ENCODE measurements around the gene PSTPIP1.

PSTPIP1 gene

GRCh38 chr15:76967067-76967466, 27.9 kb upstream of the PSTPIP1 start:
- Mint-ChIP-seq H3K4me1 (peaks cover 22% of the 10 kb centered on the region), H3K4me3 (no peak overlapping the region), H3K27me3 (ENCODE audit: low read depth) (peaks cover 27% of the 10 kb centered on the region), H3K27ac (no peak overlapping the region), H3K36me3 (ENCODE audit: low read depth) (no peaks in the 10 kb centered on the region), H3K9me3 (no peaks in the 10 kb centered on the region)
- no peak for TF ChIP-seq CTCF (IDR thresholded peaks at IDR 0.05; ENCODE audit: unreplicated experiment in 3 of 3)

- Mint-ChIP-seq H3K36me3 (ENCODE audit: low read depth) (no peaks in the 10 kb centered on the region), H3K27ac (no peak overlapping the region), H3K9me3 (no peaks in the 10 kb centered on the region), H3K27me3 (ENCODE audit: low read depth) (peaks cover 27% of the 10 kb centered on the region), H3K4me1 (peaks cover 17% of the 10 kb centered on the region), H3K4me3 (no peak overlapping the region)
- no peak for TF ChIP-seq CTCF (IDR thresholded peaks at IDR 0.05; ENCODE audit: unreplicated experiment in 3 of 3)
These were observed 26.6 kb upstream of the PSTPIP1 start for GRCh38 chr15:76968306-76968705.

- Mint-ChIP-seq H3K27me3 (ENCODE audit: low read depth) (peaks cover 16% of the 10 kb centered on the region), H3K4me3 (no peak overlapping the region), H3K27ac (no peak overlapping the region), H3K9me3 (peaks cover 6% of the 10 kb centered on the region), H3K36me3 (ENCODE audit: low read depth) (no peaks in the 10 kb centered on the region), H3K4me1 (peaks cover 4% of the 10 kb centered on the region)
- TF ChIP-seq CTCF (IDR thresholded peaks at IDR 0.05; ENCODE audit: unreplicated experiment in 3 of 3) = no peak
These were observed 22.3 kb upstream of the PSTPIP1 start for GRCh38 chr15:76972389-76973361.

GRCh38 chr15:76973362-76973743, 21.6 kb upstream of the PSTPIP1 start:
- no peaks in the 10 kb centered on the region for H3K36me3 Mint-ChIP-seq (ENCODE audit: low read depth)
- H3K27me3 Mint-ChIP-seq (ENCODE audit: low read depth) = peaks cover 16% of the 10 kb centered on the region
- TF ChIP-seq CTCF (IDR thresholded peaks at IDR 0.05; ENCODE audit: unreplicated experiment in 3 of 3) = no peak
- peaks cover 4% of the 10 kb centered on the region for H3K4me1 Mint-ChIP-seq
- H3K9me3 Mint-ChIP-seq = peaks cover 12% of the 10 kb centered on the region
- no peak overlapping the region for H3K4me3 Mint-ChIP-seq
- H3K27ac Mint-ChIP-seq = no peak overlapping the region

- peaks cover 13% of the 10 kb centered on the region for H3K27me3 Mint-ChIP-seq (ENCODE audit: low read depth)
- no peaks in the 10 kb centered on the region for H3K36me3 Mint-ChIP-seq (ENCODE audit: low read depth)
- no peak overlapping the region for H3K27ac Mint-ChIP-seq
- H3K4me3 Mint-ChIP-seq = no peak overlapping the region
- peaks cover 4% of the 10 kb centered on the region for H3K4me1 Mint-ChIP-seq
- no peak for TF ChIP-seq CTCF (IDR thresholded peaks at IDR 0.05; ENCODE audit: unreplicated experiment in 3 of 3)
- peaks cover 15% of the 10 kb centered on the region for H3K9me3 Mint-ChIP-seq
These were observed 21.0 kb upstream of the PSTPIP1 start for GRCh38 chr15:76973906-76974305.
